ENCODE data around the gene SMIM15.

DNA sequence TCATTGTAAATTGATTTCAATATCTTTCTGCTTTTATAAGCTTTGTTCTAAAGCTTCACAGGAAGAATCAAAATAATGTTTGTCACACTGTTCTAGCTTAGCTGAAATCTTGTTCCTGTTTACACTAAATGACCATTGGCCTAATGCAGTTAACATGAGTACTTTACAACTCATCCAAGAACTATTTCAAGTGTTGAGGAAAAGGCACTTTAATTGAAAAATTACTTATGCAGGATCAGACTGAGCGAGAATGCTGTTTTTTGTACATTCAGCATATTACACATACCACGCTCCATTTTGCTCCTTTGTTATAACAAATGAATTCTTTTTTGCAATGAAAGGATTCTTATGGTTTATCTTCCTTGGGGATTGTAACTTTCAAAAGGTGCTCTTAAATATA lies 22.4 kb upstream of the SMIM15 start:
- TF ChIP-seq SMC3 (conservative IDR thresholded peaks at IDR 0.05; ENCODE audit: poor library complexity) (no peak), POLR2AphosphoS5 (IDR thresholded peaks at IDR 0.05) (no peak), EZH2 (IDR thresholded peaks at IDR 0.05; ENCODE audit: borderline replicate concordance, insufficient read depth, low read length, poor library complexity, severe bottlenecking) (no peak)
- TF ChIP-seq, protein P1, sequence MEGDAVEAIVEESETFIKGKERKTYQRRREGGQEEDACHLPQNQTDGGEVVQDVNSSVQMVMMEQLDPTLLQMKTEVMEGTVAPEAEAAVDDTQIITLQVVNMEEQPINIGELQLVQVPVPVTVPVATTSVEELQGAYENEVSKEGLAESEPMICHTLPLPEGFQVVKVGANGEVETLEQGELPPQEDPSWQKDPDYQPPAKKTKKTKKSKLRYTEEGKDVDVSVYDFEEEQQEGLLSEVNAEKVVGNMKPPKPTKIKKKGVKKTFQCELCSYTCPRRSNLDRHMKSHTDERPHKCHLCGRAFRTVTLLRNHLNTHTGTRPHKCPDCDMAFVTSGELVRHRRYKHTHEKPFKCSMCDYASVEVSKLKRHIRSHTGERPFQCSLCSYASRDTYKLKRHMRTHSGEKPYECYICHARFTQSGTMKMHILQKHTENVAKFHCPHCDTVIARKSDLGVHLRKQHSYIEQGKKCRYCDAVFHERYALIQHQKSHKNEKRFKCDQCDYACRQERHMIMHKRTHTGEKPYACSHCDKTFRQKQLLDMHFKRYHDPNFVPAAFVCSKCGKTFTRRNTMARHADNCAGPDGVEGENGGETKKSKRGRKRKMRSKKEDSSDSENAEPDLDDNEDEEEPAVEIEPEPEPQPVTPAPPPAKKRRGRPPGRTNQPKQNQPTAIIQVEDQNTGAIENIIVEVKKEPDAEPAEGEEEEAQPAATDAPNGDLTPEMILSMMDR (IDR thresholded peaks at IDR 0.05; ENCODE audit: poor library complexity, severe bottlenecking), result no peak

Measured in neural cell (in vitro differentiated cells).